22Rv1 (cell line): Measurements from ENCODE around the gene BRI3BP.

ENCODE experiments used
- ZFX ChIP-seq: fragments of 450-650 bp; IDR thresholded peaks from 2 replicates; pipeline ENCODE4 v1.6.1; 2017; ENCODE audit warnings: antibody characterized with exemption, borderline replicate concordance
- TF ChIP-seq, protein P1 (sequence below): fragments of 450-650 bp; IDR thresholded peaks from 2 replicates; pipeline ENCODE4 v1.5.1; 2017; ENCODE audit warnings: mild to moderate bottlenecking

DNA sequence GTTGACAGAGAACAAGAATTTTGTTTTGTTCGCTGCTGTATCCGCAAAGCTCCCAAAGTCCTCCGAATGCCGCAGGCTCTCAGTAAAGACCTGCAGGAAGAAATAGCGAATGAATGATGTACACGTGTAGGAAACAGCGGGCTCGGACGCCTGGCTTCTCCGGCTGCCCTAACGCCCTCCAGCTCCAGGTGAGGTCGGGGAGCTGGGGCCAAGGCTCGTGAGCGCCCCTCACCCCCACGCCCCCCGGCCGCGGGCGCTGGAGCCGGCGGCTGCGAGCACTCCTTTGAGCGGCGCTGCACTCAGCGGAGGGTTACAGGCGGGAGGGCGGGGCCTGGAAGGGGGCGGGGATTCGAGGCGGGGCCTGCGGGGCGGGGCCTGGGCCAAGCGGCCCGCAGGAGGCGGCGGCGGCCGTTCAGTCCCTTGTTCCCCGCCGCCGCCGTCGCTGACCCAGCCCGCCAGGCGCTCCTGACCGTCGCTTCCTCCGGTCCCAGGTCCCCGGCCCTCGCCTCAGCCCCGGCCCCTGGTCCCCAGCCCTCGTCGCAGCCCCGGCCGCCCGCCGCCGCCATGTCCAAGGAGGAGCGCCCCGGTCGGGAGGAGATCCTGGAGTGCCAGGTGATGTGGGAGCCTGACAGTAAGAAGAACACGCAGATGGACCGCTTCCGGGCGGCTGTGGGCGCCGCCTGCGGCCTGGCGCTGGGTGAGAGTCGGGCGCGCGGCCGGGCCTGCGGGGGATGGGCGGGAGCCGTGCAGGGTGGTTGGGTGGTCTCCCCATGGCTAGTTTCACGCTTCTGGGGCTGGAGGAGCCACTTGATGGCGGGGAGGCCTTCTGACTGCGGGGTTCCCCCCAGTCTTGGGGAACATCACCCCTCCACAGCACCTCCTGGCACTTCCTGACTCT lies 71.8 kb downstream of the BRI3BP start, which contains the start of gene AACS:
- TF ChIP-seq, protein P1, sequence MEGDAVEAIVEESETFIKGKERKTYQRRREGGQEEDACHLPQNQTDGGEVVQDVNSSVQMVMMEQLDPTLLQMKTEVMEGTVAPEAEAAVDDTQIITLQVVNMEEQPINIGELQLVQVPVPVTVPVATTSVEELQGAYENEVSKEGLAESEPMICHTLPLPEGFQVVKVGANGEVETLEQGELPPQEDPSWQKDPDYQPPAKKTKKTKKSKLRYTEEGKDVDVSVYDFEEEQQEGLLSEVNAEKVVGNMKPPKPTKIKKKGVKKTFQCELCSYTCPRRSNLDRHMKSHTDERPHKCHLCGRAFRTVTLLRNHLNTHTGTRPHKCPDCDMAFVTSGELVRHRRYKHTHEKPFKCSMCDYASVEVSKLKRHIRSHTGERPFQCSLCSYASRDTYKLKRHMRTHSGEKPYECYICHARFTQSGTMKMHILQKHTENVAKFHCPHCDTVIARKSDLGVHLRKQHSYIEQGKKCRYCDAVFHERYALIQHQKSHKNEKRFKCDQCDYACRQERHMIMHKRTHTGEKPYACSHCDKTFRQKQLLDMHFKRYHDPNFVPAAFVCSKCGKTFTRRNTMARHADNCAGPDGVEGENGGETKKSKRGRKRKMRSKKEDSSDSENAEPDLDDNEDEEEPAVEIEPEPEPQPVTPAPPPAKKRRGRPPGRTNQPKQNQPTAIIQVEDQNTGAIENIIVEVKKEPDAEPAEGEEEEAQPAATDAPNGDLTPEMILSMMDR: peak; percentile 28; the same call in 1 of the 2 replicates
- TF ChIP-seq ZFX: no peak
